ENCODE results near the gene CHCT1. TPM values are rescaled to one million over a fixed set of nuclear protein-coding genes. Genes with fewer than 3 reads are reported as not detected.

CHCT1 gene
- polyA plus RNA-seq, 1 donor (not counting 4 experiments of a cell fraction or from before 2014, with no cell fraction given) = not detected

DNA sequence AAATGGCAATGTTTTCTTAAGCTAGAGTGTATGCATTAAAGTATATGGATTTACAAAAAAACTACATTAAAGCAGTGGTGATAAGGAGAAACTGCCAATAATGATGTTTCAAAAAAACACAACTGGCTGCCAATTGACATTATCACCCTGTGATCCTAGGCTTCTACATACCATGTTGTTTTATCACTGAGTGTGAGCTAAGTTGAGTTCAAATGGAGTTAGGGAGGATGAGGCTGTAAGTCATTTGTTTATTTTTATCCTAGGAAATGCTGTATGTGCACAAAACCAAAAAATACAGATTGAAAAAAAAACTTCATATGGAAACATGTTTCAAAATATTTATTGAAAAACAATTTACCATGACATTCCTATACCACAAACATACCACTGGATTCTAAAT, 22.9 kb downstream of the CHCT1 start:
- Histone ChIP-seq H3K4me1 (ENCODE audit: control insufficient read depth, extremely low read depth, insufficient read depth, low read length) (no peaks in the 10 kb centered on the region), H2AFZ (ENCODE audit: control insufficient read depth, low read length) (no peak overlapping the region), H3K9ac (ENCODE audit: control insufficient read depth, extremely low read depth, insufficient read depth, low read length) (no peak overlapping the region), H3K9me1 (ENCODE audit: control insufficient read depth, extremely low read depth, insufficient read depth, low read length) (no peaks in the 10 kb centered on the region), H3K36me3 (ENCODE audit: control insufficient read depth in 2 of 2, extremely low read depth in 1 of 2, insufficient read depth in 2 of 2, low read length in 2 of 2) (peaks cover 4% of the 10 kb centered on the region in 2 experiments), H3K27me3 (ENCODE audit: control insufficient read depth, extremely low read depth, insufficient read depth, low read length) (no peaks in the 10 kb centered on the region), H3K4me3 (ENCODE audit: control insufficient read depth in 2 of 3, extremely low read depth in 1 of 3, insufficient read depth in 2 of 3, low read depth in 1 of 3, low read length in 3 of 3) (no peak overlapping the region), H3K79me2 (ENCODE audit: control insufficient read depth, insufficient read depth, low read length) (no peaks in the 10 kb centered on the region), H4K20me1 (ENCODE audit: control insufficient read depth, extremely low read depth, insufficient read depth, low read length) (no peaks in the 10 kb centered on the region), H3K27ac (ENCODE audit: control insufficient read depth, insufficient read depth, low read length) (no peak overlapping the region), H3K4me2 (ENCODE audit: control insufficient read depth, extremely low read depth, insufficient read depth, low read depth, low read length) (no peak overlapping the region), H3K9me3 (ENCODE audit: control insufficient read depth, low read depth, low read length) (no peaks in the 10 kb centered on the region)
- DNase-seq (ENCODE audit: low read depth, low spot score) (no peak), FAIRE-seq (no peak)
- TF ChIP-seq EZH2 (IDR thresholded peaks at IDR 0.05; ENCODE audit: low read length) = no peak
- TF ChIP-seq, protein P1, sequence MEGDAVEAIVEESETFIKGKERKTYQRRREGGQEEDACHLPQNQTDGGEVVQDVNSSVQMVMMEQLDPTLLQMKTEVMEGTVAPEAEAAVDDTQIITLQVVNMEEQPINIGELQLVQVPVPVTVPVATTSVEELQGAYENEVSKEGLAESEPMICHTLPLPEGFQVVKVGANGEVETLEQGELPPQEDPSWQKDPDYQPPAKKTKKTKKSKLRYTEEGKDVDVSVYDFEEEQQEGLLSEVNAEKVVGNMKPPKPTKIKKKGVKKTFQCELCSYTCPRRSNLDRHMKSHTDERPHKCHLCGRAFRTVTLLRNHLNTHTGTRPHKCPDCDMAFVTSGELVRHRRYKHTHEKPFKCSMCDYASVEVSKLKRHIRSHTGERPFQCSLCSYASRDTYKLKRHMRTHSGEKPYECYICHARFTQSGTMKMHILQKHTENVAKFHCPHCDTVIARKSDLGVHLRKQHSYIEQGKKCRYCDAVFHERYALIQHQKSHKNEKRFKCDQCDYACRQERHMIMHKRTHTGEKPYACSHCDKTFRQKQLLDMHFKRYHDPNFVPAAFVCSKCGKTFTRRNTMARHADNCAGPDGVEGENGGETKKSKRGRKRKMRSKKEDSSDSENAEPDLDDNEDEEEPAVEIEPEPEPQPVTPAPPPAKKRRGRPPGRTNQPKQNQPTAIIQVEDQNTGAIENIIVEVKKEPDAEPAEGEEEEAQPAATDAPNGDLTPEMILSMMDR (optimal IDR thresholded peaks at IDR 0.05 in 1 of 3, IDR thresholded peaks at IDR 0.05 in 1 of 3, conservative IDR thresholded peaks at IDR 0.05 in 1 of 3; ENCODE audit: extremely low read depth in 1 of 3, insufficient read depth in 2 of 3, low read length in 3 of 3) = no peak
- dilution Hi-C loops (cut with MboI; ENCODE audit: extremely low pct_ligation_motif_present, low sequenced_read_pairs) = no loop called here

DNA sequence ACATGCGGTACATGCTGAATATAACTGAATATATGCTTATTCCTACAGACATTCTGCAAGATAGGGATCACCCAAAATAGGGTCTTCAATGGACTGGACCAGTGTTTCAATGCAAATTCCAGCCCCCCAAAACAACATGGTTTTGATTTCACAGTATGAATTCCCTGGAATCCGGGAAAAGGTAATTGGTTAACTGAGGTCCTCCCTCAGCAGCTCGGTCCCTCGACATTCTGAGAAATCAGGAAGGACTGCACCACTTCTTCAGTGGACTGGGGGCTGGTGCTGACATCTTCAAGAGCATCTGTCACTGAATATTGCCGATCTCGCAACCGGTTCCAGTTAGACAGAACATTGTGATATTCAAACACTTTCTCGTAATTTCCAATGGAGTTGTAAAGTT, 25.1 kb downstream of the CHCT1 start:
- Histone ChIP-seq H3K9me3 (ENCODE audit: control insufficient read depth, low read depth, low read length) (no peaks in the 10 kb centered on the region), H3K36me3 (ENCODE audit: control insufficient read depth in 2 of 2, extremely low read depth in 1 of 2, insufficient read depth in 2 of 2, low read length in 2 of 2) (peaks cover 4% of the 10 kb centered on the region in 2 experiments), H3K4me2 (ENCODE audit: control insufficient read depth, extremely low read depth, insufficient read depth, low read depth, low read length) (no peak overlapping the region), H2AFZ (ENCODE audit: control insufficient read depth, low read length) (no peak overlapping the region), H3K79me2 (ENCODE audit: control insufficient read depth, insufficient read depth, low read length) (no peaks in the 10 kb centered on the region), H3K9ac (ENCODE audit: control insufficient read depth, extremely low read depth, insufficient read depth, low read length) (no peak overlapping the region), H3K27me3 (ENCODE audit: control insufficient read depth, extremely low read depth, insufficient read depth, low read length) (no peaks in the 10 kb centered on the region), H3K27ac (ENCODE audit: control insufficient read depth, insufficient read depth, low read length) (no peak overlapping the region), H3K4me3 (ENCODE audit: control insufficient read depth in 2 of 3, extremely low read depth in 1 of 3, insufficient read depth in 2 of 3, low read depth in 1 of 3, low read length in 3 of 3) (no peak overlapping the region), H3K4me1 (ENCODE audit: control insufficient read depth, extremely low read depth, insufficient read depth, low read length) (no peaks in the 10 kb centered on the region), H3K9me1 (ENCODE audit: control insufficient read depth, extremely low read depth, insufficient read depth, low read length) (no peaks in the 10 kb centered on the region), H4K20me1 (ENCODE audit: control insufficient read depth, extremely low read depth, insufficient read depth, low read length) (no peaks in the 10 kb centered on the region)
- FAIRE-seq = no peak
- no peak for DNase-seq (ENCODE audit: low read depth, low spot score)
- no peak for TF ChIP-seq EZH2 (IDR thresholded peaks at IDR 0.05; ENCODE audit: low read length)
- TF ChIP-seq, protein P1 (optimal IDR thresholded peaks at IDR 0.05 in 1 of 3, IDR thresholded peaks at IDR 0.05 in 1 of 3, conservative IDR thresholded peaks at IDR 0.05 in 1 of 3; ENCODE audit: extremely low read depth in 1 of 3, insufficient read depth in 2 of 3, low read length in 3 of 3) = no peak
- dilution Hi-C loops (cut with MboI; ENCODE audit: extremely low pct_ligation_motif_present, low sequenced_read_pairs) = no loop called here

Measured in keratinocyte (primary cell).